Inflammatory macrophage (primary cell): ENCODE measurements around the gene DMAP1.

Source experiments
- DNase-seq, 2 donors: peaks; one replicate each; pipeline ENCODE4 v3.0.0-alpha.2; 2020 to 2022

DMAP1 gene

DNA sequence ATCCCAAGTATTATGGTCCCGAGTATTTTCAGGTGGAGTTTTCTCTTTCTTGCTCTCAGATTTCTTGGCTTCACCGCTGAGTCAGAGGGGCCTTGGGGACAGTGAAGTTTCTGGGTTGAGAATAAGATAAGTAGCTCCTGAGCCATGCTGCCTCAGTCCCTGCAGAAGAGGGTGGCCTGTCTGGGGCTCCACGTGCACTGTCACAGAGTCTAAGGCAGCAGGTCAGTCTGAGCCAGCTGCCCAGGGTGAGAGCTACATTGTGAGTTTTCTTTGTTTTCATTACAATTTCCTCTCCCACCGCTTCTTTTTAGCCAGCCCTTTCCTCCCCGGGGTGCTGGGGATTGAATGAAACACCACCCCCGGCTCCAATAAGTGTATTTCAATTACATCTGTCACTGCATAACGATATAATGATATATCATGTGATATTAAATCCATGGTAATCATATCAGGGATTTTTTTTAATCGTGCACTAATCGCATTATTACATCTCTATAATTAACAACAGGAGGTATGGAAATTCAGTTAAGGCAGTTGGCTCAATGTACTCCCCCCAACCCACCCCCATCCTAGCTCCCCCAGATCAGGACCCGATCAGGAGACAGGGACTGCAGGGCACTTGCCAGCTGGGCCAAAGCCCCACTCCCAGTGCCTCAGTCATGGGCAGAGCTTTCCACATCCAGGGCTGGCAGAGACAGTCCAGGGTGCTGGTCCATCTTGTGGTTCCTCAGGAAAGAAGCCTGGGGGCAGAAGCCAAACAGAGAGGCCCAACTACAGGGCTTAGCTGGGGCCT, 43.7 kb downstream of the DMAP1 start:
- DNase-seq = no peak

DNA sequence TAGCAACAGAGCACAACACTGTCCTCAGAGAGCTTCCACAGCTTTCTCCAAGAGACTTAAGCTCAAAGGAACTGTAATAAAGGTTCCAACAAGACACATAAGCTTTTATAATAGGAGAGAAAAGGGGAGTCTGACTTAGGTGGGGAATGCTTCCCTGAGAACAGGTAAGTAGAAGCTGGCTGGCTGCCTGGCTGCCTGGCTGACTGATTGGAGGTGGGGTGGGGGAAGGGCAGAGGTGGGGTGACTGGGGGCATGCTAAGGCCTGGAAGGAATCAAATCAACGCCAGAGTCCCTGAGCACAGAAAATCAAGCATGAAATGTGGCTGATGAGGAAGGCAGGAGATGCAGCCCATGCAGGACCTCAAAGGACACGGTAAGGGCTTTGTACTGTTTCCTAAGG, 45.8 kb downstream of the DMAP1 start:
- DNase-seq = no peak

DNA sequence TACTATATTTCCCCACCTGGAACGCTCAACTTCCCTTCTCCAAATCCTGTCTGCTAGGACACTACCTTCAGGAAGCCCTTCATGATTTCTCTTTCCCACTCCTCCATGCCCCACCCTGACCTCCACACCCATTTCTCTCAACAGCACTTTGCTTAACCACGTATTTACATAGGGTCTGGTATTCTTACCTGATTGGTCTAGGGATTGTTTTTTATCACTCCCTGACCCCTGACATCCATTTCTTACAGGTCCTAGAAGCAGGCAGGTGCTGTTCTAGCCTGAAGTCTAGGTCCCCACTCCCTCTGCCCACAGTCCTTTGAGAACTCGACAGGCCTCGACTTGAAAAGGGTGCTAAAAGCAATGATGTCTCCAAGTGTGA, 47.5 kb downstream of the DMAP1 start:
- DNase-seq = no peak

DNA sequence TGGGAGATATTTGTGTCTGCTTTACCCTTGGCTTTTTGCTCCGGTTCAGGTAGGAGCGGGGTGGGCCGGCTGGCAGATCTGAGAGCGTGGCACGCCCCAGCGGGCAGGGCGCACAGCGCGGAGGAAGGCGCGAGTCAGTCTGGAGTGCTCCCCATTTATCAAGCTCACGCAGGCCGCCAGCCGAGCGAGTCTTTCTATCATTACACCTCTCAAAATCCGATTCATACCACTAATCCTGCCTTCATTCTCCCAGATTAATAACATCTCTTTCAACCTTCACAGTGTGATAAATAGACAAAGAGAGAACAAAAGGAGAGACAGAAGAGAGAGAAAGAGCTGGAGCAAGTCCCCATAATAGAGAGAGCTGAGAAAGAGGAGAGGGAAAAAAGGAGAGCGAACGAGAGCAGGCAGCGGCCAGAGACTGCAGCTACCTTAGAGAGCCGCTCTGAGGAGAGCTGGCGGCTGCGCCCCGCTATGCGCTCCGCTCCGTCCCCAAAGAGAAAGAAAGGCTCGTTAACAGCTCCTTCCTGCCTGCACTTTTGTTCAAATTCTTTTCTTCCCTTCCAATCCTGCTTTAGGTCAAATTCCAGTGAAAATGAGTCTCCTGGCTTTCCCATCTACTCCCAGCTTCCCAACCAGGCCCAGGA, 48.0 kb downstream of the DMAP1 start:
- no peak for DNase-seq

DNA sequence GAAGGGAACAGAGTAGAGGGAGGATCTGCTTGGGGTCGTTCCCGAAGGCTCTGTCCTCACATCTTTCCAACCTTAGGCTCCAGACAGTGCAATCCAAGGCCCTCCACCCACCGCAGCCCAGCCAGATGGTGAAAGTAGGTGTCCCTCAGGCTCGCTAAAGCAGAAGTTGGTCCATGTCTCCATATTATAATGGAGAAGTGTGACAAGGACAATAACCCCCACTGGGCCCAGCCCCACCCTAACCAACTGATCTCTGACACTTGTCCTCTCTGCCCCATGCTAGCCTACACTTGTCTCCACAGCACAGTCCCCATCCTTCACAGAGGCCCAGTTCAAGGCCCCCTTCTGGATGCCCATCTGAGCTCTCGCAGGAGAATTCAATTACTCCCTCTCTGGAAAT, 48.7 kb downstream of the DMAP1 start:
- peak; percentile 72 to 83 for DNase-seq

DNA sequence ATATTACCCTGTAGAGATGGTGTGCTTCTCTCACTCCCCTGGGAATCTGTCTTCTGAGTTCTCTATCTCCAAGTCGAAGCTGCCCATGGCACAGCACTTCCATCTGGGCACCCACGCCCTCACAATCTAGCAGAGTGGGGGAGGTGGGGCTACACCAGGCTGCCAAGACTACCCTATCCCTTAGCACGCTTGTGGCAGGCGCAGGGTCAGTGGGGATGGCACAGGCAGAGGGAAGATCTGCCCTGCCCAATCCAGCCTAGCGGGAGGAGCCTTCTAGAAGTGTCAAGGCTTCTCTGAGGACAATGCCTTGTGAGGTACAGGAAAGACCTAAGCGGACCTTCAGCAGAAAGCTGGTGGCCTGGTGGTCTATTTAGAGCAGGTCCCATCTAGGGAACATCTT, 49.1 kb downstream of the DMAP1 start:
- DNase-seq = no peak

DNA sequence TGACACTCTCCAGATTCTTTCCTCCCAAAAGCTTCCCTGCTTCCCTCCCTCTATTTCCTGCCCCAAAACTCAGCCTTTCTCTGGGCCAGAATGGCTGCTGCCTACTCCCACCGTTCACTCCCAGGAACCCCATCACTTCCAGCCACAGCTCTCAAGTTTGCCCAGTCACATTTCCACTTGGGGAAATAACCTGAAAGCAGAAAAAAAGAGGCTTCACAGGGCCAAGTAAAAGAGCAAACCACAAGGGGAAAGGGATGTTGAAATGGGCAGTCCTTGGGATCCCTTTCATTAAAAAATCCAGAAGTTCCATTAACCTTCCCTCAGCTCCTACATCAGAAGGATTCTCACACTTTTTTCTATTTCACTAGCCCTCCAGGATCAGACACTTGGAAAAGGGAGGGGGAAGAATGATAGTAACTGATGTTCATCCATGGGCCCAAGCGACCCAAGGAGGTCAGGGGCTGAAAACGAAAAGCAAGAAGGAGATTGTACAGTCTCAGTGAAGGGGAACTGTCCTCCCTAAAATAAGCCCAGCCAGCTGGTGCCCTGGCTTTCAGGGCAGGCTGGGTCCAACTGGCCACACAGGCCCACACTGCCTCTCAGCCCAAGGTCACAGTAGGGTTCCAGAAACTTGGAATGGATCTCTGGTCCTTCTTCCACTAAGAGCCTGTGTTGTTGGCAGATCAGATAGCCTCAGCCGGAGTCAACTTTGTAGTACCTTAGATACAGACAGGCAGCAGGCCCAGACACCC, 49.7 kb downstream of the DMAP1 start:
- DNase-seq = peak; percentile 14 to 24

DNA sequence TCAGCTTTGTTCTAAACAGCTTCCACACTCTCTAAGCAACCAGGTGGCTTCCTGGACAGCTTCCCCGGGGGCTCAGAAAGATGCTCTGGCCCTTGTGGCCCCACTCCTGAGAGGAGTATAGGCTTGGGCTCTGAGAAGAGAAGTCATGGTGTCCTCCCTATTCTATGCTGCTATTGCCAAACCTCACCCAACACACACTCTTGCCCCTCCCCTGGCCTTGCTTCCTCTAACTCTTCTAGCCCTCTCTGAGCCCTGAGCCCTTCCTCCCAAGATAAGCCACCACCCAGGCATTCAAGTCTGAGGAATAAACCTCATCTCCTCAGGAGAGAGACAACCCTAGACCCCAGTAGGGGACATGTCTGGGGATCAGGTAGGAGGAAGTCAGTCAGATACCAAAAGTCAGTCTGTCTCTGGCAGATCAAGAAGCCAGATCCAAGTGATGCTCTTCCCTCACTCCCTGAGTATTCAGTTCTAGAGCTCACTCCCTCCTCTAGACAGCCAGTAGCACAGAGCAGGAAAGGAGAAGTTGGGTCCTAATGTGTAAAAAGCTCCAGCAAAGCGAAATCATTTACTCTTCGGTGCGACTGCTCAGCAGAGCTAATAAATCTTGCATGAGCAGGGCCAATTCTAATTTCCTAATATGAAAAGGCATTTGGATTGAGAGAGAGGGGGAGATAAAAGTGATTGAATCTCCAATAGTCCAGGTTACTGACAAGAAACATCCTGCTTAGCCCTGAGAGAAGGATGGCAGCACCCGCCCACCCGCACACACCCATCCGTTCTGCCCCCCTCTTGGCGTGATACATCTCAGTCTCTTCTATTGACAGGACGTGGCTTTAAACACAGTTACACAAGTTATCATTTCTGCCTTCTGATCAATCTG, 50.5 kb downstream of the DMAP1 start:
- peak; percentile 62 to 79 for DNase-seq

DNA sequence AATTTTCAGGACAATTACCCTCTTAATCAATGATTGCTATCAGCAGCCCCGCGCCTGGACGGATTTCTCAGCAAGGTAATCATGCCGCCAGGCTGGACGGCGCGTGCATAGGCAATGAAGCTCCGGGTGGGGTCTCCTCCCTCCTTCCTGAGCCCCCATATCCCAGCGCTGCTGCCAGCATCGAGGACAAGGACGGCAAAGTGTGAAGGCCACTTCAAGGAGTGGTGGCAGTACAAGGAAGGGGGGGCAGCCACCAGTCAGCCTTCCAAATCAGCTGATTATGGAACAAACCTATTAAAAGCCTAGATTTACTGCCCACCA, 51.1 kb downstream of the DMAP1 start:
- DNase-seq = no peak

DNA sequence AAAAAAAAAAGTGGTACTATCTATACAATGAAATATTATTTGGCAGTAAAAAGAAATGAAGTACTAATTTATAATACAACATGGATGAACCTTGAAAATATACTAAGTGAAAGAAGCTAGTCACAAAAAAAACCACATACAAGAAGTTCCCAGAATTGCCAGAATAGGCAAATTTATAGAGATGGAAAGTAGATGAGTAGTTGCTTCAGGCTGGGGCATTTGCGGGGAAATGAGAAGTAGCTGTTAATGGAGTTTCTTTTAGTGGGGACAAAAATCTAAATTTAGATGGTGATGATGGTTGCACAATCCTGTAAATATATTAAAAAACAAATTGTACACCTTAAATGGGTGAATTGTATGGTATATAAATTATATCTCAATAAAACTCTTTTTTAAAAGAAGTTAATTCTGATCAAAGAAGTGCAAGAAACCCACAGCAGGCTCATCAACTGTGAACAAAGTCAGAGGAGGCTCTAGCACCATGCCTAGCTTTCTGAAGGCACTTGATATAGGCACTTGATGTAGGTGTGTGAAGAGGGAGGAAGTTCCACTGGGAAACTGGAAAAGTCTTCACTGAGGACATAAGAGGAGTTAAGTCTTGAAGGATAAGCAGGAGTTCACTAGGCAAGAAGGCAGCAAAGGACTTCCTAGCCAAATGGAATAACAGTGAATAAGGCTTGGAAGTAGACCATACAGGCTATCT, 52.5 kb downstream of the DMAP1 start:
- DNase-seq = peak in 1 of 2 donors; percentile 38

DNA sequence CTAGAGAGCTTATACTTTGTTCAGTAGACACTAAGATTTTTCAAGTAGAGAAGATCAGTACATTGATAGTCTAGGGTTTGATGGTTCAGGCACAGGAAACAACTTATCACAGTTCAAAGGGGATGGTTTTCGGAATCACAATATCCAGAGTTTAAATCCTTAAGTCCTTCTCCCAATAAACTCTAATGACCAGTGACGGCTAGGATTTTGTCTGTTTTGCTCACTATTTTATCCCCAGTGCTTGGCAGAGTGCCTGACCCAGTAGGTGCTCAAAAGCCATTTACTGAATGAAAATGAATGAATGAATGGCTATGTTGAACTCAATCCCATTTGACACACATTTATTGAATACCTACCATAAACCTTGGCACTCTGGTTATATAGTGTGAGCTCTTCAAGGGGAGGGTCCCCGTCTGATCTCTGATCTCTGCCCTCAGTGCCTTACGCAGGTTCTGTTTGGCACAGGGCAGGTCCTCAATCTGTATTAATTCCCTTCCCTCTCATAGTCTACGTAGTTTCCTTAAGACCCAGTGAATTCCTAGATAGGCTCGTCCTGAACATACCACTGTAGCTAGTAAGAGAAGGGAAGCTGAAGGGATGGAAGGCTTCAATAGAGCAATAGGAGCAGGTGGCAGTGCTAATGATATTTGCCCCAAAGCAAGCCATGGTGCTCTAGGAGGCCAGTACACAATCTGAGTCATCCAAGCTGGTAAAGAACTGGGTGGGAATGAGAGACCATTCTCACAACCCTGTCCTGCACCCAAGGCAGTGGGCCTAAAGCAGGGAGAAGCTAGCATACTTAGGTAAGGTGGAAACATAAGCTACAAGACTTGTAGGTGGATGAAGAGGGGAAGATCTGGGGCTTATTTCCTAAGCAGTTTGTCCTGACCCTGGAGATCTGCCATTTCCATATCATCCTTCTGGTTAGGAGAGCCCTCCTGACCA, 53.4 kb downstream of the DMAP1 start:
- DNase-seq = no peak

DNA sequence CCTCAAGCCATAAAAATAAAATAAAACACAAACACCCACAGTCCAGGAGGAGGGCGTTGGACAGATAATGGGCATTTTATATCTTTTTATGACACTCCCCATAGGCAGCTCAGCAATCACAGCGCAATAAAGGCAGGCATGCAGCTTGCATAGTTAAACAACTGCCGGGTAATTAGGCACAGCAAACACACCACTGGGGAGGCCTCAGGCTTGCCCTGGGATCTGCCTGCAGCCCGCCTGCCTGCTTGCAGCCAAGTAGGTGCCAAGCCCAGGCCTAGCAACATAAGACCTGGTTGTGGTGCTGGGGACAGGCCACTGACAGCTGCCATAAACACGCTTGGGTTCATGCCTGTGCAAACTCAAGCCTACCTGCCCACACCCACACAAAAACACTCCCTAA, 54.2 kb downstream of the DMAP1 start:
- DNase-seq = no peak

DNA sequence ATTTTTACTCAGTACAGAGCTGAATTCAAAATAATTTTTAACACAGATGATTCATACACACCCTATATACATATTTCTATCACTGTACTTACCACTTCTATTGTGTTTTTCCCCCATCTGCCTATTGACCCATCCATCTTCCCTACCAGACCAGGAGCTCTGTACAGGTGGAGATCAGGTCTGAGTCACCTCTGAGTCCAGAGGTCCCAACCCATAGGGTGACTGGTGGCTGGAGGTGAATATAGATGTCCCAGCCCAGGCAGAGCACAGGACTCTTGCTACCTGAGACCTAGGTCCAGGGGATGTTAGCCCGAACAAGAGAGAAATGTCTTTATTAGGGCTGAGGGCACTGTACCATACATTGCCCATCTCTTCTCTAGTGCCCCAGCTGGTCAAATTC, 54.8 kb downstream of the DMAP1 start:
- DNase-seq = no peak
